ENCODE measurements around the gene FBN2.

The FBN2 gene

GRCh38 chr5:128271859-128272464 is 266.1 kb downstream of the FBN2 start:
- Histone ChIP-seq H4K20me1 (no peaks in the 10 kb centered on the region), H3K4me3 (no peak overlapping the region), H3K4me2 (peak overlapping the region; percentile 3; the same call in 1 of the 2 replicates), H3K27ac (no peak overlapping the region), H3K9ac (no peak overlapping the region), H3K4me1 (peaks cover 5% of the 10 kb centered on the region; the same call in 1 of the 2 replicates), H3K36me3 (no peaks in the 10 kb centered on the region), H3K27me3 (no peaks in the 10 kb centered on the region), H3K9me3 (no peaks in the 10 kb centered on the region)
- TF ChIP-seq Cebpa-rat (IDR thresholded peaks at IDR 0.05), result no peak

DNA sequence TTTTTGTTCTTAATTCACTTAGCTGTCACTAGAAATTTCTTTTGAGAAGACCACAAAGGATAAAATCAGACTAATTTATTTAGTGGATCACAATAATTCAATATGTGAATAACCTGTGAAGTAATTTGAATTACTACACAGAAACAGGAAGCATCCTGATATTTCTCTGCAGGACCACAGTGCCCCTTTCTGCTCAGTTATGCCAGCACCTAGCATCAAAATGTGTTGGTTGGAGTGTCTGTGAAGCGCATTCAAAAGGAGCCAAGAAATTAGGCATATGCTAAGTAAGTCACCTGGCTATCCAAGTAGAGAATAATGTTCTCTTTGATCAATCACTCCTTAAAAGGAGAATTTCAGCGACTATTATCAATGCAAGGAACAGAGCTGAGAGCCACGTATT is 267.0 kb downstream of the FBN2 start:
- Histone ChIP-seq H3K27me3 (no peaks in the 10 kb centered on the region), H3K4me1 (peaks cover 5% of the 10 kb centered on the region; the same call in 1 of the 2 replicates), H3K9ac (no peak overlapping the region), H3K4me3 (no peak overlapping the region), H3K9me3 (no peaks in the 10 kb centered on the region), H4K20me1 (no peaks in the 10 kb centered on the region), H3K36me3 (no peaks in the 10 kb centered on the region), H3K4me2 (no peak overlapping the region), H3K27ac (no peak overlapping the region)
- no peak for TF ChIP-seq Cebpa-rat (IDR thresholded peaks at IDR 0.05)

DNA sequence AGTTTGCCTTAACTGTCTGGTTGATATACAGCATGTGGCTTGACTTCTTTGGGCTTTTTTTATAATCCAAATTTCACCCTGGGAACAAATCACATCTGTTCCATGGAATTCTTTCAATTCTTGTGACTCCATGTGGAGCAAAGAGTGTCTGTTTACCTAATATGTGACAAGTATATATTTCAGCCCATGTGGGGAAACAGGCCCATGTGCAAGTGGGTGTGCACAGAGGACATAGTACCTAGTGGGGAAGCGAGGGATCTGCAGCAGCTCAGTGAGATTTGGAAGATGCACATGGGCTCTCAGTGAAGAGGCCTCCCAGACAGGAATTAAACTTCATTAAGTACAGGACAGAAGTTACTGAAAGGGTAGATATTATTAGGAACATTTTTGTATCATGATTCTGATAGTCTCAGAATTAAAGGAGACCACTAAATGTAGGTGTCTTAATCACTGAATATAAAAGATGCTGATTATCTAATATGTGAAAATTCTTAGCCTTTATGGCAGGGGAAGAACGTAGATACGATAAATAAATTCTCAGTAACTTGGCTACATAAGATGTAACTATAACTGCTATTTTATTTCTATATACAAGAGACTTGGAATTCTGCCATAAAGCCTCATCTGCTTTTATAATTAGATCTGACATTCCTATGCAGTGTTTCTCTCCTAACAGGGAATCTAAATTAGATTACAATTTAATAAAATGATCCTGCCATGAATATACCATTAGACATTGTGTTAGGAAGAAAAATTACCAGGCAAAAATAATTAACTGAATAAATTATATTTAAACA is 273.3 kb downstream of the FBN2 start:
- no peak for TF ChIP-seq Cebpa-rat (IDR thresholded peaks at IDR 0.05)
- Histone ChIP-seq H3K27ac (no peak overlapping the region), H3K9me3 (no peaks in the 10 kb centered on the region), H3K4me3 (no peak overlapping the region), H4K20me1 (no peaks in the 10 kb centered on the region), H3K27me3 (no peaks in the 10 kb centered on the region), H3K36me3 (no peaks in the 10 kb centered on the region), H3K4me1 (peaks cover 11% of the 10 kb centered on the region), H3K9ac (no peak overlapping the region), H3K4me2 (no peak overlapping the region)

DNA sequence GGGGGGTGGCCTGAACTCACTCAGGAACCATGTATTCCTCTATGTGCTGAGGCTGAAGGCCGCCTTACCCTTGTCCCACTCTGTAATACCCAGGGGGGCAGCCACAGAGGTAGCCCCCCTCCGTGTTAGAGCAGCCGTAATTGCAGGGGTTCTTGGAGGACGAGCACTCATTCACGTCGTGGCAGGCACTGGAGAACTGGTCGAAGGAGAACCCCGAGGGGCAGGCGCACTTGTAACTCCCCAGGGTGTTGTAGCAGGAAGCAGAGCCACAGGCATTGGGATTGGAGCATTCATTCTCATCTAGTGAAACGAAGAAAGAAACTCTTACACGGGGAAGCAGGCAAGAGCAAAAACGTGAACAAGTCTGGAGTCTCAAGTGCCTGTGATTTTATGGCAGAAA is 274.7 kb downstream of the FBN2 start:
- H3K9me3 ChIP-seq, result no peaks in the 10 kb centered on the region
- no peaks in the 10 kb centered on the region for H4K20me1 ChIP-seq
- no peak overlapping the region for H3K4me3 ChIP-seq
- H3K36me3 ChIP-seq, result no peaks in the 10 kb centered on the region
- H3K4me2 ChIP-seq, result peak overlapping the region; percentile 67
- no peaks in the 10 kb centered on the region for H3K27me3 ChIP-seq
- peaks cover 11% of the 10 kb centered on the region for H3K4me1 ChIP-seq
- TF ChIP-seq Cebpa-rat (IDR thresholded peaks at IDR 0.05), result no peak
- no peak overlapping the region for H3K9ac ChIP-seq
- no peak overlapping the region for H3K27ac ChIP-seq

DNA sequence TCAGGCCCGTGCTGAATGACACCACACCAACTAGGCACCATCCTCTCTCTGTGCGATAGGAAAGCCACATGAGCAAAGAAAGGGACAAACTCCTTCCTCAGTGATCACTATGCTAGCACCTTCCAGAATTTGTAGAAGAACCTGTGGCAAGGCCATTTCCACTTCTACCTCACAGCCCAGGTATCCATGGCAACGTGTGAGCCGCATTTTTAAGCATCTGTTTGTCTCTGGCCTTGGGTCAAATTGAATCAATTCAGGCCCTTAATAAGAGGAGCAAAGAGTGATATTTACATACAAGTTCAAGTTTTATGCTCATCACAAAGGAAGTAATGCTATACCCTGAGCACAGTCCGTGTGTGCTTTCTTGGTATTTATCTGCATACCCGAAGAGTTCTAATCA is 275.1 kb downstream of the FBN2 start:
- no peaks in the 10 kb centered on the region for H3K9me3 ChIP-seq
- H3K36me3 ChIP-seq, result no peaks in the 10 kb centered on the region
- peak overlapping the region; percentile 67 for H3K4me2 ChIP-seq
- no peaks in the 10 kb centered on the region for H4K20me1 ChIP-seq
- peaks cover 11% of the 10 kb centered on the region for H3K4me1 ChIP-seq
- H3K4me3 ChIP-seq, result no peak overlapping the region
- H3K9ac ChIP-seq, result no peak overlapping the region
- TF ChIP-seq Cebpa-rat (IDR thresholded peaks at IDR 0.05), result no peak
- no peak overlapping the region for H3K27ac ChIP-seq
- no peaks in the 10 kb centered on the region for H3K27me3 ChIP-seq

DNA sequence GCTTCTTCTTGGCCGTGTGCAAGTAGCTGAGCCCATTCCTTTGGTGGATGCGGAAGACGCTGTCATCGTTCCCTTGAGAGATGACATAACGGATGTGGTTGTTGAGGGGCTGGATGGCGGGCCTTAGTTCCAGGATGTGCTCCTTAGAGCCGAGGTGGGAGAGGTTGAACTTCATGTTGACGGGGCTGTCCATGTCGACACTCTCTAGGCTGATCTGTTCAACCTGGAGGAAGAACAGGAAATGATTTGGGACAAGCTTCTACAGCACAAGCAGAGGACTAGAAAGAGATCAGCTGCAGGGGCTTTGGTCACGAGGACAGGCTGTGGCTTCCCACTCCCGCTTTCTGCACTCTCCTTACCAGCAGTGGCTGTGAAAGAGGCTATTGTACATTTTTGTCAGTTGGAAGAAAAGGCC is 278.4 kb downstream of the FBN2 start:
- Histone ChIP-seq H3K27ac (no peak overlapping the region), H3K36me3 (no peaks in the 10 kb centered on the region), H3K4me3 (no peak overlapping the region), H3K9ac (no peak overlapping the region), H3K9me3 (0 out of 2 replicates have a peak, but pooled peaks cover 3% of the 10 kb centered on the region), H3K4me2 (no peak overlapping the region), H3K27me3 (no peaks in the 10 kb centered on the region), H4K20me1 (no peaks in the 10 kb centered on the region), H3K4me1 (peaks cover 11% of the 10 kb centered on the region)
- no peak for TF ChIP-seq Cebpa-rat (IDR thresholded peaks at IDR 0.05)

DNA sequence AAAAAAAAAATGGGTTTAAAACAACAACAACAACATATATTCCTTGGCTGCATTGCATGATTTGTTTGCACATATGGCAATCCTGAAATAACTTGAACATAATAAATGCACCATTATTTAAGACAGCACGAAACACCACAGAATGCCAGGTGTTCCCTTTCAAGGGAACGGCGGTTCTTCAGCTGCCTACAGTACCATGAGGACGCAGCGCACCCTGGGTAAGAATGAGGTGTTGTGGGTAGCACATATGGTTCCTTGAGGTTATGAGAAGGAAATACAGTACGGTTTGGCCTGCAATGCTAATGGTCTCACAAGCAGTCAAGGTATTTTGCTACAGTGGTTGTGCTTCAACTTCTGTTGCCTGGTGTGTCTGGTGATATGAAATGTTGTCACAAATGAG is 279.7 kb downstream of the FBN2 start:
- H3K4me1 ChIP-seq, result peaks cover 5% of the 10 kb centered on the region
- H4K20me1 ChIP-seq, result no peaks in the 10 kb centered on the region
- H3K4me3 ChIP-seq, result no peak overlapping the region
- no peak overlapping the region for H3K27ac ChIP-seq
- no peak overlapping the region for H3K4me2 ChIP-seq
- no peak for TF ChIP-seq Cebpa-rat (IDR thresholded peaks at IDR 0.05)
- H3K36me3 ChIP-seq, result no peaks in the 10 kb centered on the region
- 0 out of 2 replicates have a peak, but pooled peaks cover 3% of the 10 kb centered on the region for H3K9me3 ChIP-seq
- no peaks in the 10 kb centered on the region for H3K27me3 ChIP-seq
- H3K9ac ChIP-seq, result no peak overlapping the region

- Histone ChIP-seq H3K27me3 (no peaks in the 10 kb centered on the region), H3K9me3 (0 out of 2 replicates have a peak, but pooled peaks cover 3% of the 10 kb centered on the region), H3K36me3 (no peaks in the 10 kb centered on the region), H3K4me3 (no peak overlapping the region), H3K27ac (no peak overlapping the region), H3K4me2 (no peak overlapping the region), H3K9ac (no peak overlapping the region), H4K20me1 (no peaks in the 10 kb centered on the region), H3K4me1 (no peaks in the 10 kb centered on the region)
- TF ChIP-seq Cebpa-rat (IDR thresholded peaks at IDR 0.05), result no peak
Observed at GRCh38 chr5:128257076-128257475, 281.0 kb downstream of the FBN2 start.

GRCh38 chr5:128254789-128255188 is 283.3 kb downstream of the FBN2 start:
- no peak for TF ChIP-seq Cebpa-rat (IDR thresholded peaks at IDR 0.05)
- Histone ChIP-seq H3K36me3 (no peaks in the 10 kb centered on the region), H3K9me3 (0 out of 2 replicates have a peak, but pooled peaks cover 3% of the 10 kb centered on the region), H3K27me3 (no peaks in the 10 kb centered on the region), H3K9ac (no peak overlapping the region), H3K4me2 (no peak overlapping the region), H4K20me1 (no peaks in the 10 kb centered on the region), H3K4me1 (no peaks in the 10 kb centered on the region), H3K4me3 (no peak overlapping the region), H3K27ac (no peak overlapping the region)

DNA sequence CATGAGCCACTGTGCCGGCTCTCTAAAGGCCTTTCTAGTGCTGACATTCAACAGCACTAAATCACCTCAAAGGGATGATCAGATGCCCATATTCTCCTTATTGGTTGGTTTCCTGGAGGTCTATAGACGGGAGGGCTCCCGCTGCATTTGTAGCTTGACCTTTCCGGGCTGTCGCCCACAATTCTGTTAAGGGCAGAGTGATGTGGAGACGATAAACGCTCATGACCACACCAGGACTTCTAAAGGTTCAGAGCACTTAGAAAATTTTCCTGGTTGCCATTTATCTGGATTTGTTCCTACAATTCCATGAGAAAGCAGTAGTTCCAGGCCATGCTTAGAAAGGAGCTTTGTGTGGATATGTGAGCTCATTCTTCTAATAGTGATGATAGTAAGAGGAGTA is 284.2 kb downstream of the FBN2 start:
- Histone ChIP-seq H3K4me2 (no peak overlapping the region), H3K4me1 (no peaks in the 10 kb centered on the region), H3K27me3 (no peaks in the 10 kb centered on the region), H3K9me3 (0 out of 2 replicates have a peak, but pooled peaks cover 3% of the 10 kb centered on the region), H3K27ac (no peak overlapping the region), H3K4me3 (no peak overlapping the region), H3K36me3 (no peaks in the 10 kb centered on the region), H4K20me1 (no peaks in the 10 kb centered on the region), H3K9ac (no peak overlapping the region)
- TF ChIP-seq Cebpa-rat (IDR thresholded peaks at IDR 0.05), result no peak
